GM18868 (cell line): ENCODE measurements around the gene HMCN2.

Source experiments
- ATAC-seq: cut with Tn5 transposase; IDR thresholded peaks from one replicate; pipeline ENCODE4 v1.9.1; 2021; ENCODE audit warnings: mild to moderate bottlenecking, moderate library complexity; ENCODE audit not compliant: unreplicated experiment

The HMCN2 gene

DNA sequence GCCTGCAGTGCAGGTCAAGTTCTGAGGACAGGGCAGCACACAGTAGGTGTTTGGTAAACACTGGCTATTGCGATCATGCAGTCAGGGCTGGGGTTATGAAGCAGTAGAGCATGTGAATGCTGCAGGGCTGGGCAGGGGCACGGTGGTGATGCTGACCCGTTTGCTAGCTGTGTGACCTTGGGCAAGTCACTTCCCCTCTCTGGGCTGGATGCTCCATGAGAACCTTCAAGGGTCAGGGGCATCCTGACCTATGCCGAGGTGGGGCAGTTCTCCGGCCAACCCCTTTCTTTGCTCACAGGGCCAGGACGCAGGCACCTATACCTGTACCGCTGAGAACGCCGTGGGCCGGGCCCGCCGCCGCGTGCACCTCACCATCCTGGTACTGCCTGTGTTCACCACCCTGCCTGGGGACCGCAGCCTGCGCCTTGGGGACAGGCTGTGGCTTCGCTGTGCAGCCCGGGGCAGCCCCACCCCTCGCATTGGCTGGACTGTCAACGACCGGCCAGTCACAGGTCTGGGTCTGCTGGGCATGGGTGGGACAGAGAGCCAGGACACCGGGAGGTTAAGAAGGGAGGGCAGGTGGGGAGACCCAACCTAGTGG, 140.2 kb downstream of the HMCN2 start:
- ATAC-seq = no peak

GRCh38 chr9:130406278-130406895, 140.8 kb downstream of the HMCN2 start:
- no peak for ATAC-seq

- no peak for ATAC-seq
Measured at GRCh38 chr9:130407916-130408663, 142.5 kb downstream of the HMCN2 start.

DNA sequence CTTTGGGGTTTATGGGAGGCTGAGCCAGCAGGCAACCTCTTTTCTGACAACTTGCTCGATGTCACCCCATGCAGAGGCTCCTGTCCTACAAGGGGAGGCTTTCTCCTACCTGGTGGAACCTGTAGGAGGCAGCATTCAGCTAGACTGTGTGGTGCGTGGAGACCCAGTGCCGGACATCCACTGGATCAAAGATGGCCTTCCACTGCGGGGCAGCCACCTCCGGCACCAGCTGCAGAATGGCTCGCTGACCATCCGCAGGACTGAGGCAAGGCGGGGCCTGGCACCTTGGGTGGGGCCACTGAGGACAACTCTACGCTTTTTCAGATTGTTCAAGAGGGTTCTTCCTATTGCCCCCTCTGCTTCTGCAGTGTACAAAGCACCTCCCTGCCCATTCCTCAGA, 143.1 kb downstream of the HMCN2 start:
- no peak for ATAC-seq

GRCh38 chr9:130409246-130409645, 143.7 kb downstream of the HMCN2 start:
- ATAC-seq = no peak

- ATAC-seq = no peak
Measured at GRCh38 chr9:130410443-130410842, 144.9 kb downstream of the HMCN2 start.

DNA sequence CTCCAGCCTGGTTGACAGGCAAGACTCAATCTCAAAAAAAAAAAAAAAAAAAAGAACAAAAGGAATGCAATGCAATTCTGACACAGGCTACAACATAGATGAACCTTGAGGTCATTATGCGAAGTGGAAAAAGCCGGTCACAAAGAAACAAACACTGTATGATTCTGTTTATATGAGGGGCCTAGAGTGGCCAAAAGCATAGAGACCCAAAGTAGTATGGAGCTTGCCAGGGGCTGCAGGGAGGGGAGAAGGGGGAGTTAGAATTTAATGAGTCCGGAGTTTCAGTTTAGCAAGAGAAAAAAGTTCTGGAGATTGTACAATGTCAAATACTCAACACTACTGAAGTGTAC, 146.0 kb downstream of the HMCN2 start:
- no peak for ATAC-seq

DNA sequence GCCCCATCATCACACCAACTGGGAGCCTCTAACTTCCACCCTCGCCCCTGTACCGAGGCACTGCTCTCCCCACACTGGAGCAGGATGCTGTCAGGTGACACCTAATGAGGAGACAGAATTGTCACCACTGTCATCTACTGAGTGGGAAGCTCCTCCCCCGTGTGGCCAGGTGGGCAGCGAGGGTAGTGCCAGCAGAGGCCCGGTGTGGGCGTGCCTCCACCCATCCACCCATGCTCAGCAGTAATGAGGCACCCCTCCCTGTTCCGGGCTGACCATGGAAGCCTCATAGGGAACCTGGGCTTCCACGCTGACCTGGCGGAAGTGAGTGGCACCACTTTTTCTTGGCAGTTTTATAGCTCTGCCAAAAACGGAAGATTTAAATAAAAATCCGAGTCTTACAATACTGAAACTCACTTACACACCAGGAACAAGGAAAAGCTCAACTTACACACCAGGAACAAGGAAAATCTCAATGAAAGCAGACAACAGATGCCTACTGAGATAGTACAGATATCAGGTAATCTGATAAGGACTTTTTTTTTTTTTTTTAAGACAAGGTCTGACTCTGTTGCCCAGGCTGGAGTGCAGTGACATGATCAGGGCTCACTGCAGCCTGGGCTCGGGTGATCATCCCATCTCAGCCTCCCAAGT, 148.6 kb downstream of the HMCN2 start:
- ATAC-seq = no peak

DNA sequence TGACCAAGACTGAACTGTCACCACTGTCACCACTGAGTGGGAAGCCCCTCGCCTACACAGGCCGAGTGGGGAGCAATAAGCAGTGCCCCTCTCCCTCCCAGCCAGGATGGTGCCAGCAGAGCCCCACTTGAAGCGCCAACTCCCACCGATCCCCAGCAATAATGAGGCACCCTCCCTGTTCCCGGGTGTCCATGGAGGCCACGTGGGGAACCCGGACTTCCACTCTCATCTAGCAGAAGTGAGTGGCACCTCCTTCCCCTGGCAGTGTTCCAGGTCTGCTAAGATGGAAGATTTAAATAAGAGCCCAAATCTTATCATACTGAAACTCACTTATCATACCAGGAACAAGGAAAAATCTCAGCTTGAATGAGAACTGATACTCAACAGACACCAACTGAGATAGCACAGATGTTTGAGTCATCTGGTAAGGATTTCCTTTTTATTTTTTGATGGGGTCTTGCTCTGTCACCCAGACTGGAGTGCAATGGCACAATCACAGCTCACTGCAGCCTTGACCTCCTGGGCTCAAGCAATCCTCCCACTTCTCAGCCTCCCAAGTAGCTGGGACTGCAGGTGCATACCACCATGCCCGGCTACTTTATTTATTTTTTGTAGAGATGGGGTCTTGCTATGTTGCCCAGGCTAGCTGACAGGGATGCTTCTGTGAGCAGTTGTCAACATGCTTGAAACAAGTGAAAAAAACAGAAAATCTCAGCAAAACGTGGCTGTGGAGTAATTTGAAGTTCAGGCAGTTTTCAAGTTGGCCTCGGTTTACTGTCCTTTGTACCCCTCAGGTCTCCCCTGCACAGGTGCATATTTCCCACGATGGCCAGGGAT, 149.6 kb downstream of the HMCN2 start:
- no peak for ATAC-seq

DNA sequence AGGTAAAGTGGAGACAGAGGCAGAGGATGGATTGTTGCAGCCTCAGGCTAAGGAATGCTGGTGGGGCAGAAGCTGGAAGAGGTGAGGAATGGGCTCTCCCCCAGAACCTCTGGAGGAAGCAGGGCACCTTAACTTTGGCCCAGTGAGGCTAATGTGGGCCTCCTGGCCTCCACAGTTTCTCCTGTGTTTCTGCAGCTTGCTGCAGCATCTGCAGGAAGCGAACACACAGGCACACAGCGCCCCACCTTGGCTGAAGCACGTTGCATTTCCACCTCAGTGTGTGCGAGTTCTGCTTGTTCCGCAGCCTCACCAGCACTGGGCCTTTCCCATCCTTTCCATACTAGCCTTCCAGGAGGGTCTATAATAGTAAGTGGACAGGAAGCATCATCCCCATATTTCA, 152.0 kb downstream of the HMCN2 start:
- ATAC-seq = no peak

DNA sequence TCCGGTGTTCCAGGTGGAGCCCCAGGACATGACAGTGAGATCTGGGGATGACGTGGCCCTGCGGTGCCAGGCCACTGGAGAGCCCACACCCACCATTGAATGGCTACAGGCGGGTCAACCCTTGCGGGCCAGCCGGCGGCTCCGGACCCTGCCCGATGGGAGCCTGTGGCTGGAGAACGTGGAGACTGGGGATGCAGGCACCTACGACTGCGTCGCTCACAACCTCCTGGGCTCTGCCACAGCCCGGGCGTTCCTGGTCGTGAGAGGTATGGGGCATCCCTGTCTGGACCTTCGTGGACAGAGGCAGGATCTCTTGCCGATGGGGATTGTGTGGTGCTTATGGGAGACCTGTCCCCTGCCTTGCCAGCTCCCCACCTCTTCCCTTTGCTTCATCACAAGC, 153.2 kb downstream of the HMCN2 start:
- no peak for ATAC-seq

GRCh38 chr9:130419521-130420035, 154.0 kb downstream of the HMCN2 start:
- no peak for ATAC-seq

DNA sequence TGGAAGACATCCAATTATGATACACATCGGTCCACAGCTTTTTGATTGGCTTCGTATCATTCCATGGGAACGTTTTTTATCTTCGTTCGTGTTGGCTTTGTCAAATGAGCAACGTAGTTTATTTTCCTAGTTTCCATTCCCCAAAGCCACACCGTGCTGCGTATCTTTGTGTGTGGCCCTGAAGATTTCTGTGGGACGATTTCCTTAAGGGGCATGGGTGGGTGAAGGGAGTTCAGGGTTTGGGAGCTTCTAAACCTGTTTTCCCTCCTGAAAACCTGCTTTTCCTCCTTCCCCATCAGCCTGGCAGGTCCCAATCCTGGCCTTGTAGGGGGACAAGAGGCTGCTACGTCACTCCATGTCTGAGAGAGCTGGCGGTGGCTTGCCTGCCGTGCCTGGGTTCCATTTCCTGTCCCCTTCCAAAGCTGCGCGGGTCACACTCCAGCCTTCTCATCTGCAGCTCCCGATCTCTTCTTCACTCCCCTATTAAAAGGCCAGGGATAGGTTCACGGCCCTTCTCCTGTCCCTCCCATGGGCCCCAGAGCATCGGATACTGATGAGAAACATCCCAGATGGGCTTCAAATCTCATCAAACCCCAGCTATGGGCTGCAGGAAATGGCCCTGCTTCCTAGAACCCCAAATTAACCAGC, 155.7 kb downstream of the HMCN2 start:
- no peak for ATAC-seq

DNA sequence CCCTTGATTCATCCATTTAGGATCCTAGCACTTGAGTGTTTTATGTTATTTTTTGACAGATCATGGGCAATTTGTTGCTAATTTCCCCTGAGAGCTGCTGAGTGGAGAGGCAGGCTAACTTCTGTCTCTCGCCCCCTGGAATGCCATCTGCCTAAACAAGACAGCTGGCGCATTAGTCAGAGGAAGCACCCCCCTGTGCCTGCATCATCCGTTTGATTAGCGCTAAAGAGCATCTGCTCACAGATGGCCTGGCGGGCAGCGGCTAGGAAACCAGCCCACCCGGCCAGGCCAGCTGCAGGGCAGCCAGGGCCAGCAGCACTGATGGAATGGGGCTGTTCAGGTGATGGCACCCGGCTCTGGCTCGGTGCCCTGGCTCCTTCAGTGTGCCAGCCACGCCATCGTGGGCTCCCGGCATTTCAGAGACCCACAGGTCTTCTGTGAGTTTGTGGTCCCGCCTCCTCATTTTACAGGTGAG, 156.3 kb downstream of the HMCN2 start:
- ATAC-seq = no peak

- no peak for ATAC-seq
Measured at GRCh38 chr9:130422546-130422945, 157.0 kb downstream of the HMCN2 start.

- no peak for ATAC-seq
Measured at GRCh38 chr9:130423272-130423671, 157.7 kb downstream of the HMCN2 start.

GRCh38 chr9:130424595-130425454, 159.3 kb downstream of the HMCN2 start:
- no peak for ATAC-seq

DNA sequence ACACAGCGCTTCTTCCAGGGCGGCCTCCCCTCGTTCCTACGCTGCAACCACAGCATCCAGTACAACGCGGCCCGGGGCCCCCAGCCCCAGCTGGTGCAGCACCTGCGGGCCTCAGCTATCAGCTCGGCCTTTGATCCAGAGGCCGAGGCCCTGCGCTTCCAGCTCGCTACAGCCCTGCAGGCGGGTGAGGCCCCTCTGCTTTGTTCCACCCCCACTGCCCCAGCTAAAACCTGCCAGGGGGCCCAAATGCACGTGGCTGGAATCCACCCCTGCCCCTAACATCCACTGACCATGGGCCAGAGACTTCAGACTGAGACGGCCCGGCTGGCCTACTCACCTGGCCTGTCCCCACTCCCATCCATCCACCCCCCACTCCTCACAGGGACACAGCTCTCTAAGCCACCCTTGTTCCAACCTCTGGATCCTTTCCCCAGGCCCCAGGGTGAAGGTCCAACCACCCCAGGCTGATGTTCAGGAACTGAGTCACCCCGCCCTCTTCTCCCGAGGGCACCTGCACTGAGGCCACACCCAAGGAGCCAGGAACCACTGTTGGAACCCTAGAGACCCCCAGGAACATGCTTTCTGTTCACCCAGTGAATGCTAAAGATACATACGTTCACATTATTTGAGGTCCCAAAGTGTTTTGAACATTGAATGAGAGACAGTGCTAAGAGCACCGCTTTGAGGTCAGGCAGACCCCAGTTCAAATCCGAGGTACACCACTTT, 160.3 kb downstream of the HMCN2 start:
- no peak for ATAC-seq

- ATAC-seq = no peak
Measured at GRCh38 chr9:130426467-130426773, 160.9 kb downstream of the HMCN2 start.
